HEK293 (cell line): ENCODE measurements around the gene ARHGEF4.

Experiments used
- CTCF ChIA-PET: fragments of 350-600 bp; formaldehyde crosslinking; extraction: SDS; loops from one replicate; lab custom pipeline; 2021; ENCODE audit warnings: antibody characterized with exemption; lab: Yijun Ruan, JAX
- POLR2A ChIA-PET: fragments of 300-600 bp; formaldehyde crosslinking; extraction: SDS; loops from one replicate; lab custom pipeline; 2020; ENCODE audit warnings: antibody characterized with exemption, inconsistent platforms; lab: Yijun Ruan, JAX
- H3K27ac ChIP-seq: fragments of 200-500 bp; sonication (Bioruptor generic); 2 replicates; pipeline ENCODE4 v1.5.1; 2014; ENCODE audit warnings: low read depth, low read length, control low read depth, inconsistent platforms; ENCODE audit errors: extremely low read depth
- H3K36me3 ChIP-seq, 2 experiments: fragments of 200-500 bp in 1 of 2; sonication (Bioruptor generic) in 1 of 2; 1 replicate in 1 of 2; 2 replicates in 1 of 2; pipeline ENCODE4 v1.5.1; 2014 to 2017; ENCODE audit warnings: inconsistent platforms in 2 of 2, low read length in 2 of 2; ENCODE audit not compliant: control insufficient read depth in 2 of 2, insufficient read depth in 1 of 2
- H3K4me1 ChIP-seq: fragments of 200-500 bp; sonication (Bioruptor generic); 2 replicates; pipeline ENCODE4 v1.5.1; 2014; ENCODE audit warnings: mild to moderate bottlenecking, low read length, inconsistent platforms; ENCODE audit not compliant: control insufficient read depth, insufficient read depth
- H3K4me3 ChIP-seq: 2 replicates; pipeline ENCODE4 v1.5.1; 2011; ENCODE audit warnings: low read depth, mild to moderate bottlenecking, control low read depth, low read length, moderate library complexity
- H3K9me3 ChIP-seq: fragments of 200-500 bp; sonication (Bioruptor generic); 2 replicates; pipeline ENCODE4 v1.5.1; 2014; ENCODE audit warnings: low read depth, low read length, inconsistent platforms; ENCODE audit not compliant: control insufficient read depth, insufficient read depth
- CTCF ChIP-seq: fragments of 450-650 bp; formaldehyde crosslinking; IDR thresholded peaks from 2 replicates; pipeline ENCODE4 v1.5.1; 2016; ENCODE audit warnings: missing biosample characterization, missing genetic modification characterization
- GLI4 ChIP-seq: fragments of 450-650 bp; formaldehyde crosslinking; IDR thresholded peaks from 2 replicates; pipeline ENCODE4 v1.5.1; 2016; ENCODE audit warnings: missing biosample characterization, missing genetic modification characterization
- KLF1 ChIP-seq: fragments of 450-650 bp; formaldehyde crosslinking; IDR thresholded peaks from 2 replicates; pipeline ENCODE4 v1.5.1; 2016; ENCODE audit warnings: missing biosample characterization, missing genetic modification characterization
- PRDM4 ChIP-seq: fragments of 450-650 bp; formaldehyde crosslinking; IDR thresholded peaks from 2 replicates; pipeline ENCODE4 v1.5.1; 2017; ENCODE audit warnings: missing biosample characterization, missing genetic modification characterization
- ZFP3 ChIP-seq: fragments of 450-650 bp; formaldehyde crosslinking; IDR thresholded peaks from 2 replicates; pipeline ENCODE4 v1.5.1; 2016; ENCODE audit warnings: low read depth, missing biosample characterization, missing genetic modification characterization
- ZNF10 ChIP-seq: fragments of 450-650 bp; formaldehyde crosslinking; IDR thresholded peaks from 2 replicates; pipeline ENCODE4 v1.5.1; 2017; ENCODE audit warnings: missing biosample characterization, missing genetic modification characterization
- ZNF223 ChIP-seq: fragments of 450-650 bp; formaldehyde crosslinking; IDR thresholded peaks from 2 replicates; pipeline ENCODE4 v1.5.1; 2016; ENCODE audit warnings: missing biosample characterization, missing genetic modification characterization
- ZNF23 ChIP-seq: fragments of 450-650 bp; formaldehyde crosslinking; IDR thresholded peaks from 2 replicates; pipeline ENCODE4 v1.5.1; 2016; ENCODE audit warnings: missing biosample characterization, missing genetic modification characterization, borderline replicate concordance
- ZNF585B ChIP-seq: fragments of 450-650 bp; formaldehyde crosslinking; IDR thresholded peaks from 2 replicates; pipeline ENCODE4 v1.5.1; 2016; ENCODE audit warnings: missing biosample characterization, missing genetic modification characterization
- ZNF629 ChIP-seq: fragments of 450-650 bp; formaldehyde crosslinking; IDR thresholded peaks from 2 replicates; pipeline ENCODE4 v1.5.1; 2017; ENCODE audit warnings: missing biosample characterization, missing genetic modification characterization
- ZNF658 ChIP-seq: fragments of 450-650 bp; formaldehyde crosslinking; IDR thresholded peaks from 2 replicates; pipeline ENCODE4; 2016; ENCODE audit warnings: missing biosample characterization, missing genetic modification characterization
- ZNF692 ChIP-seq: fragments of 450-650 bp; formaldehyde crosslinking; IDR thresholded peaks from 2 replicates; pipeline ENCODE4 v1.5.1; 2016; ENCODE audit warnings: missing biosample characterization, missing genetic modification characterization
- ZNF768 ChIP-seq: fragments of 450-650 bp; formaldehyde crosslinking; IDR thresholded peaks from 2 replicates; pipeline ENCODE4 v1.5.1; 2018; ENCODE audit warnings: missing biosample characterization, mild to moderate bottlenecking, missing genetic modification characterization

Gene ARHGEF4

GRCh38 chr2:130920415-130921163, 83.9 kb downstream of the ARHGEF4 start (continued):
- peak; percentile 53 for TF ChIP-seq CTCF

GRCh38 chr2:130921164-130921476, 84.4 kb downstream of the ARHGEF4 start:
- POLR2A ChIA-PET: no interaction called here
- H3K4me3 ChIP-seq: no peak overlapping the region
- CTCF ChIA-PET: interaction anchor here (0.7 to 1.5 kb wide), 14 partner anchors 8 to 135 kb away, joined by 3 to 10 read pairs (median 4); no protein-coding TSS in a partner anchor
- H3K4me1 ChIP-seq: no peaks in the 10 kb centered on the region
- no peak overlapping the region for H3K27ac ChIP-seq
- peak; percentile 17; the same call in 1 of the 2 replicates for TF ChIP-seq KLF1 (tag by site-specific recombination)
- TF ChIP-seq ZNF10: no peak
- H3K9me3 ChIP-seq: no peaks in the 10 kb centered on the region
- no peaks in the 10 kb centered on the region for H3K36me3 ChIP-seq

GRCh38 chr2:130922417-130922816, 85.7 kb downstream of the ARHGEF4 start:
- Histone ChIP-seq H3K27ac (no peak overlapping the region), H3K4me1 (no peaks in the 10 kb centered on the region), H3K4me3 (no peak overlapping the region), H3K9me3 (no peaks in the 10 kb centered on the region), H3K36me3 (no peaks in the 10 kb centered on the region)
- CTCF ChIA-PET: interaction anchor here (0.7 to 2.3 kb wide), 3 partner anchors 15 to 125 kb away, joined by 3 to 6 read pairs (median 5); no protein-coding TSS in a partner anchor
- no peak for TF ChIP-seq ZFP3 (tag by site-specific recombination)
- no peak for TF ChIP-seq GLI4 (tag by site-specific recombination)
- TF ChIP-seq ZNF768 (tag by site-specific recombination): no peak
- no peak for TF ChIP-seq PRDM4 (tag by site-specific recombination)
- TF ChIP-seq ZNF629: no peak
- no peak for TF ChIP-seq ZNF658 (tag by site-specific recombination)
- POLR2A ChIA-PET: no interaction called here

- Histone ChIP-seq H3K4me1 (no peaks in the 10 kb centered on the region), H3K27ac (no peak overlapping the region), H3K9me3 (no peaks in the 10 kb centered on the region), H3K4me3 (no peak overlapping the region), H3K36me3 (peaks cover 0 to 3% of the 10 kb centered on the region in 2 experiments; a peak in 1 of 3 replicates)
- TF ChIP-seq ZNF692 (tag by site-specific recombination) (no peak), ZNF585B (tag by site-specific recombination) (no peak), ZNF23 (tag by site-specific recombination) (no peak), ZNF223 (tag by site-specific recombination) (no peak)
- ChIA-PET CTCF (interaction anchor here (1.5 kb wide), 1 partner anchor 8 kb away, joined by 6 read pairs; no protein-coding TSS in a partner anchor), POLR2A (no interaction called here)
Measured at GRCh38 chr2:130928385-130928784, 91.7 kb downstream of the ARHGEF4 start.
